H9 (cell line): ENCODE measurements around the gene KAT8. TPM values are rescaled to one million over a fixed set of nuclear protein-coding genes. Genes with fewer than 3 reads are reported as not detected.

ENCODE experiments used
- DNase-seq: peaks from one replicate; pipeline ENCODE4 v3.0.0-alpha.2; 2017
- H2AFZ ChIP-seq: one replicate; pipeline ENCODE4 v1.6.1; 2013; ENCODE audit warnings: mild to moderate bottlenecking, low read length, control low read depth, moderate library complexity
- H2AK5ac ChIP-seq: 2 replicates; pipeline ENCODE4 v1.6.1; 2013; ENCODE audit warnings: low read length, control low read depth, mixed read lengths; ENCODE audit not compliant: insufficient read length
- H2BK120ac ChIP-seq: one replicate; pipeline ENCODE4 v1.6.1; 2013; ENCODE audit warnings: low read depth, mild to moderate bottlenecking, low read length, control low read depth, inconsistent platforms; ENCODE audit not compliant: poor library complexity, severe bottlenecking
- H2BK12ac ChIP-seq: 2 replicates; pipeline ENCODE4 v1.6.1; 2013; ENCODE audit warnings: low read length, control low read depth, mixed read lengths, low read depth; ENCODE audit not compliant: insufficient read length
- H2BK15ac ChIP-seq: 2 replicates; pipeline ENCODE4 v1.6.1; 2013; ENCODE audit warnings: low read depth, low read length, control low read depth
- H2BK20ac ChIP-seq: one replicate; pipeline ENCODE4 v1.6.1; 2013; ENCODE audit warnings: low read depth, mild to moderate bottlenecking, low read length, control low read depth, inconsistent platforms; ENCODE audit not compliant: poor library complexity, severe bottlenecking
- H2BK5ac ChIP-seq: 2 replicates; pipeline ENCODE4 v1.6.1; 2013; ENCODE audit warnings: low read length, control low read depth, mixed read lengths; ENCODE audit not compliant: insufficient read length
- H3K14ac ChIP-seq: 2 replicates; pipeline ENCODE4 v1.6.1; 2013; ENCODE audit warnings: low read length, control low read depth; ENCODE audit not compliant: insufficient read depth
- H3K18ac ChIP-seq: 2 replicates; pipeline ENCODE4 v1.6.1; 2013; ENCODE audit warnings: low read depth, mild to moderate bottlenecking, mixed read lengths, low read length, control low read depth; ENCODE audit not compliant: insufficient read length
- H3K23ac ChIP-seq: 2 replicates; pipeline ENCODE4 v1.6.1; 2013; ENCODE audit warnings: low read length, control low read depth, mixed read lengths, low read depth; ENCODE audit not compliant: insufficient read length
- H3K23me2 ChIP-seq: 2 replicates; pipeline ENCODE4 v1.6.1; 2013; ENCODE audit warnings: low read depth, mild to moderate bottlenecking, mixed read lengths, low read length, control low read depth; ENCODE audit not compliant: insufficient read length, poor library complexity, severe bottlenecking
- H3K27ac ChIP-seq: 2 replicates; pipeline ENCODE4 v1.5.1; 2013; ENCODE audit warnings: low read length, control low read depth, mixed read lengths, low read depth; ENCODE audit not compliant: insufficient read length
- H3K27me3 ChIP-seq: 2 replicates; pipeline ENCODE4 v1.6.1; 2013; ENCODE audit warnings: low read length, control low read depth, inconsistent platforms; ENCODE audit not compliant: insufficient read depth
- H3K4ac ChIP-seq: 2 replicates; pipeline ENCODE4 v1.6.1; 2013; ENCODE audit warnings: low read depth, mild to moderate bottlenecking, control low read depth, inconsistent platforms, low read length, moderate library complexity
- H3K4me1 ChIP-seq: 2 replicates; pipeline ENCODE4 v1.6.1; 2013; ENCODE audit warnings: low read length, control low read depth, inconsistent platforms; ENCODE audit not compliant: insufficient read depth
- H3K4me2 ChIP-seq: 2 replicates; pipeline ENCODE4 v1.6.1; 2013; ENCODE audit warnings: low read length, control low read depth, mixed read lengths; ENCODE audit not compliant: insufficient read length, insufficient read depth
- H3K56ac ChIP-seq: 2 replicates; pipeline ENCODE4 v1.6.1; 2013; ENCODE audit warnings: low read depth, mild to moderate bottlenecking, mixed read lengths, low read length, control low read depth; ENCODE audit not compliant: insufficient read length
- H3K79me1 ChIP-seq: 2 replicates; pipeline ENCODE4 v1.6.1; 2013; ENCODE audit warnings: low read depth, mild to moderate bottlenecking, moderate library complexity, low read length, control low read depth, inconsistent platforms; ENCODE audit not compliant: insufficient read depth, poor library complexity, severe bottlenecking
- H3K79me2 ChIP-seq: 2 replicates; pipeline ENCODE4 v1.6.1; 2013; ENCODE audit warnings: low read length, control low read depth, inconsistent platforms; ENCODE audit not compliant: insufficient read depth
- H3K9ac ChIP-seq: 2 replicates; pipeline ENCODE4 v1.6.1; 2013; ENCODE audit warnings: low read length, control low read depth, mixed read lengths; ENCODE audit not compliant: insufficient read length; ENCODE audit errors: extremely low read depth
- H3K9me3 ChIP-seq: one replicate; pipeline ENCODE4 v1.6.1; 2013; ENCODE audit warnings: low read depth, low read length, inconsistent platforms; ENCODE audit not compliant: control insufficient read depth
- H3T11ph ChIP-seq: one replicate; pipeline ENCODE4 v1.6.1; 2013; ENCODE audit warnings: mild to moderate bottlenecking, low read length, control low read depth, inconsistent platforms
- H4K20me1 ChIP-seq: one replicate; pipeline ENCODE4 v1.6.1; 2013; ENCODE audit not compliant: control insufficient read depth, insufficient read length, insufficient read depth
- H4K5ac ChIP-seq: 2 replicates; pipeline ENCODE4 v1.6.1; 2013; ENCODE audit warnings: low read depth, mild to moderate bottlenecking, mixed read lengths, low read length, control low read depth; ENCODE audit not compliant: insufficient read length
- H4K8ac ChIP-seq: replicated peaks from 2 replicates; pipeline ENCODE4 v1.6.1; 2013; ENCODE audit warnings: low read length, control low read depth, mixed read lengths, low read depth; ENCODE audit not compliant: insufficient read length
- H4K91ac ChIP-seq: 2 replicates; pipeline ENCODE4 v1.6.1; 2013; ENCODE audit warnings: low read depth, mild to moderate bottlenecking, moderate library complexity, mixed read lengths, low read length, control low read depth; ENCODE audit not compliant: insufficient read length
- H3K27ac Mint-ChIP-seq, 3 experiments: 2 replicates in 2 of 3; 3 replicates in 1 of 3; pipeline ENCODE4 v1.8.0; 2020 to 2021; ENCODE audit warnings: mixed read lengths in 3 of 3, mild to moderate bottlenecking in 1 of 3, moderate library complexity in 1 of 3
- H3K27me3 Mint-ChIP-seq: 2 replicates; pipeline ENCODE4 v1.8.0; 2021; ENCODE audit warnings: low read depth, mild to moderate bottlenecking, moderate library complexity, mixed read lengths
- H3K36me3 Mint-ChIP-seq, 3 experiments: 2 replicates in 2 of 3; 3 replicates in 1 of 3; pipeline ENCODE4 v1.8.0; 2020 to 2021; ENCODE audit warnings: low read depth in 3 of 3, mixed read lengths in 3 of 3; ENCODE audit not compliant: insufficient read depth in 1 of 3
- H3K4me1 Mint-ChIP-seq, 2 experiments: 2 replicates each; pipeline ENCODE4 v1.8.0; 2020; ENCODE audit warnings: mixed read lengths in 2 of 2
- H3K4me3 Mint-ChIP-seq, 2 experiments: 2 replicates in 1 of 2; 3 replicates in 1 of 2; pipeline ENCODE4 v1.8.0; 2020 to 2021; ENCODE audit warnings: mild to moderate bottlenecking in 2 of 2, mixed read lengths in 2 of 2, moderate library complexity in 1 of 2
- H3K9me3 Mint-ChIP-seq, 2 experiments: 2 replicates in 1 of 2; 3 replicates in 1 of 2; pipeline ENCODE4 v1.8.0; 2020; ENCODE audit warnings: mild to moderate bottlenecking in 2 of 2, mixed read lengths in 2 of 2, moderate library complexity in 1 of 2
- WGBS: extraction: QIAGEN DNeasy Blood & Tissue Kit; methylation state at CpG from one replicate; pipeline ENCODE4 v1.1.7; 2013; ENCODE audit warnings: missing lambda C conversion rate, low lambda C conversion rate, mixed read lengths; ENCODE audit not compliant: insufficient read length; ENCODE audit errors: extremely low coverage; 5-methylcytosine and 5-hydroxymethylcytosine counted together
- total RNA-seq: library from RNA; stranded (reverse); gene quantifications from 2 replicates; pipeline ENCODE4 v1.2.1, GENCODE V29; 2021
- TF ChIP-seq, protein P1 (sequence below): fragments of 200-600 bp; sonication (generic); conservative IDR thresholded peaks from 3 replicates; pipeline ENCODE4 v1.8.0; 2021; ENCODE audit warnings: antibody characterized with exemption, mild to moderate bottlenecking

The KAT8 gene
- total RNA-seq, 1 experiment from 2014 or later = 52.1 TPM

GRCh38 chr16:31108794-31109558 lies 8.5 kb upstream of the KAT8 start:
- no peak overlapping the region for H2AFZ ChIP-seq
- Mint-ChIP-seq H3K36me3 (peaks cover 19 to 37% (median 31%) of the 10 kb centered on the region in 3 experiments), H3K27me3 (no peaks in the 10 kb centered on the region; the same call in 1 of the 2 replicates), H3K4me3 (peak overlapping the region; percentile 76 to 83), H3K9me3 (no peaks in the 10 kb centered on the region; a peak in 2 of 5 replicates), H3K4me1 (peaks cover 9 to 14% of the 10 kb centered on the region in 2 experiments), H3K27ac (no peak overlapping the region; a peak in 1 of 7 replicates)
- no peak overlapping the region for H2BK12ac ChIP-seq
- H4K5ac ChIP-seq = no peak overlapping the region
- H3K4ac ChIP-seq = no peak overlapping the region
- H3K4me1 ChIP-seq = no peaks in the 10 kb centered on the region
- H4K20me1 ChIP-seq = no peaks in the 10 kb centered on the region
- H3K14ac ChIP-seq = 0 out of 2 replicates have a peak overlapping the region, but pooled peaks have one; percentile 44
- no peak overlapping the region for H3T11ph ChIP-seq
- no peak overlapping the region for H3K27ac ChIP-seq
- TF ChIP-seq, protein P1, sequence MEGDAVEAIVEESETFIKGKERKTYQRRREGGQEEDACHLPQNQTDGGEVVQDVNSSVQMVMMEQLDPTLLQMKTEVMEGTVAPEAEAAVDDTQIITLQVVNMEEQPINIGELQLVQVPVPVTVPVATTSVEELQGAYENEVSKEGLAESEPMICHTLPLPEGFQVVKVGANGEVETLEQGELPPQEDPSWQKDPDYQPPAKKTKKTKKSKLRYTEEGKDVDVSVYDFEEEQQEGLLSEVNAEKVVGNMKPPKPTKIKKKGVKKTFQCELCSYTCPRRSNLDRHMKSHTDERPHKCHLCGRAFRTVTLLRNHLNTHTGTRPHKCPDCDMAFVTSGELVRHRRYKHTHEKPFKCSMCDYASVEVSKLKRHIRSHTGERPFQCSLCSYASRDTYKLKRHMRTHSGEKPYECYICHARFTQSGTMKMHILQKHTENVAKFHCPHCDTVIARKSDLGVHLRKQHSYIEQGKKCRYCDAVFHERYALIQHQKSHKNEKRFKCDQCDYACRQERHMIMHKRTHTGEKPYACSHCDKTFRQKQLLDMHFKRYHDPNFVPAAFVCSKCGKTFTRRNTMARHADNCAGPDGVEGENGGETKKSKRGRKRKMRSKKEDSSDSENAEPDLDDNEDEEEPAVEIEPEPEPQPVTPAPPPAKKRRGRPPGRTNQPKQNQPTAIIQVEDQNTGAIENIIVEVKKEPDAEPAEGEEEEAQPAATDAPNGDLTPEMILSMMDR = no peak
- H3K23ac ChIP-seq = no peak overlapping the region
- no peaks in the 10 kb centered on the region; the same call in 1 of the 2 replicates for H3K27me3 ChIP-seq
- no peak for DNase-seq
- no peaks in the 10 kb centered on the region for H3K9me3 ChIP-seq
- H2BK15ac ChIP-seq = no peak overlapping the region
- H4K8ac ChIP-seq = no peak overlapping the region
- H3K4me2 ChIP-seq = peak overlapping the region; percentile 57
- H3K18ac ChIP-seq = no peak overlapping the region
- no peak overlapping the region for H2AK5ac ChIP-seq
- peaks cover 8% of the 10 kb centered on the region for H3K23me2 ChIP-seq
- H3K56ac ChIP-seq = no peak overlapping the region
- H3K9ac ChIP-seq = peak overlapping the region; percentile 11
- no peaks in the 10 kb centered on the region; the same call in 1 of the 2 replicates for H3K79me2 ChIP-seq
- no peak overlapping the region for H2BK5ac ChIP-seq
- WGBS = no CpG with 5 or more reads among the region's 57 CpGs
- no peak overlapping the region for H4K91ac ChIP-seq
- H2BK120ac ChIP-seq = no peak overlapping the region
- H2BK20ac ChIP-seq = no peak overlapping the region
- H3K79me1 ChIP-seq = no peaks in the 10 kb centered on the region
